GM18505 (cell line): ENCODE results near the gene MITF.

Source experiments
- ATAC-seq: cut with Tn5 transposase; IDR thresholded peaks from one replicate; pipeline ENCODE4 v1.9.1; 2021; ENCODE audit not compliant: unreplicated experiment
- POLR2A ChIP-seq: IDR thresholded peaks from 4 replicates; pipeline ENCODE4 v1.6.1; 2011; ENCODE audit warnings: borderline replicate concordance; ENCODE audit not compliant: insufficient read depth, insufficient read length; ENCODE audit errors: extremely low read depth

Gene MITF

GRCh38 chr3:69752241-69752640 is 13.0 kb downstream of the MITF start:
- ATAC-seq = no peak
- no peak for TF ChIP-seq POLR2A

GRCh38 chr3:69753179-69753775 is 14.0 kb downstream of the MITF start:
- ATAC-seq = no peak
- no peak for TF ChIP-seq POLR2A

- no peak for ATAC-seq
- no peak for TF ChIP-seq POLR2A
These were observed 16.5 kb downstream of the MITF start for GRCh38 chr3:69755795-69756194.

- peak; percentile 73 for ATAC-seq
These were observed 22.9 kb downstream of the MITF start for GRCh38 chr3:69761896-69762767.

GRCh38 chr3:69762768-69763229 is 23.5 kb downstream of the MITF start:
- ATAC-seq = no peak

More at GRCh38 chr3:69761896-69762767, 22.9 kb downstream of the MITF start:
- no peak for TF ChIP-seq POLR2A

GRCh38 chr3:69763458-69763857 is 24.2 kb downstream of the MITF start:
- TF ChIP-seq POLR2A = no peak
- no peak for ATAC-seq

More at GRCh38 chr3:69762768-69763229, 23.5 kb downstream of the MITF start:
- TF ChIP-seq POLR2A = no peak

GRCh38 chr3:69764121-69764741 is 25.0 kb downstream of the MITF start:
- no peak for ATAC-seq
- no peak for TF ChIP-seq POLR2A

GRCh38 chr3:69764861-69765260 is 25.6 kb downstream of the MITF start:
- ATAC-seq = no peak
- no peak for TF ChIP-seq POLR2A

- no peak for ATAC-seq
- no peak for TF ChIP-seq POLR2A
These were observed 27.4 kb downstream of the MITF start for GRCh38 chr3:69766638-69767037.

GRCh38 chr3:69767571-69767970 is 28.3 kb downstream of the MITF start:
- no peak for ATAC-seq
- no peak for TF ChIP-seq POLR2A

- no peak for TF ChIP-seq POLR2A
- no peak for ATAC-seq
These were observed 29.2 kb downstream of the MITF start for GRCh38 chr3:69768438-69768837.

- TF ChIP-seq POLR2A = no peak
- ATAC-seq = no peak
These were observed 31.0 kb downstream of the MITF start for GRCh38 chr3:69770219-69770618.

GRCh38 chr3:69770976-69771634 is 31.8 kb downstream of the MITF start:
- no peak for TF ChIP-seq POLR2A
- no peak for ATAC-seq

- no peak for ATAC-seq
- no peak for TF ChIP-seq POLR2A
These were observed 33.0 kb downstream of the MITF start for GRCh38 chr3:69772152-69772867.
